Metanephros (tissue), 2 donors: Measurements from ENCODE around the gene LRRC10B. TPM values are rescaled to one million over a fixed set of nuclear protein-coding genes. Genes with fewer than 3 reads are reported as not detected.

Experiments
- small RNA-seq: library from RNA; depleted of rRNA; stranded (forward); fragments of <200 nt; gene quantifications from one replicate; pipeline ENCODE3, GENCODE V24; 2014; ENCODE audit warnings: low replicate concordance
- total RNA-seq: library from RNA; depleted of rRNA; stranded (reverse); fragments of >200 nt; gene quantifications from one replicate; pipeline ENCODE4 v1.2.3, GENCODE V29; 2014

LRRC10B gene
- 3.4 TPM for total RNA-seq

DNA sequence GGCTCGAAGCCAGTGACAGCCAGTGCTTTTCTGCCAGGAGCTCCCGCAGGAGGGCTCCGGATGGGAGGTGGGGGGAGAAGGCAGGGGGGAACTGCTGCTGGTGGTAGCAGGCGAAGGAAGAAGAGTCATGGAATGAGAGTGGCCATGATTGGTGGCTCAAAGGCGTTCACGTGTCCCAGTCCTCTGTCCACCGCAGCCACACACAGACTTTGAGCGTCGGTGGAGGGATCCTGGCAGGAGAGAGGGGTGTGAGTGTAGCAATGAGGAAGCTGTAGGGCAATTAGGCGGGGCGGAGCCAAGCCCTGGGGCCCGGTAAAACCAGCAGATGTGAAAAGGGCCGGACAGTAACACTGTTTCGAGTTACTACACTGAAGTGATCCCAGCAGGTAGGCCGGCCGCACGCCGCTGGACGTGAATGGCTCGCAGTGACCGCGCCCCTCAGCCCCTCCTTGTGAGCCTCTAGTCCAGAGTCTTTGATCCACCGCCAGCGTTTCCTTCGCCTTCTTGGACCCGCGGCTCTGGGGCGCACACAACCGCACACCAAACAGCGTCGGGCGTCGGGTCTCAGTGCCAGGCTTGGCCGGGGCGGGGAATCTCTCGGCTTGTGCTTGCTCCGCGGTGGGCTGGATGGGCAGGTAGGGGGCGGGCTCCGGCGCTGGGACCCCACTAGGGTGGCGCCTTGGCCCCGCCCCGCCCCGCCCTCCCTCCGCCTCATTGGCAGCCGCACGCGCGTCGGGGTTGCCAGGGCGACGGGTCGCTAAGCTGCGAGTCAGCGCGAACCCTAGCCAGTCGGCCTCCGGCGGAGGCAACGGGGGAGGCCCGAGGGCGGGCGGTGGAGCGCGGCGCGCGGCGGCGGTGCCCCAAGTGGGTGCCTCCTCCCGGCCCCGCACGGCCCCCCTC is at the start of gene LRRC10B:
TSS of gene LRRC10B (plus strand) at position 788 of the 900 bp plus-strand sequence. CDS start 250 bp downstream, outside the sequence.

Small RNA genes within 50 kb of the gene (small RNA-seq; reads per million reads assigned to genes)
- not detected for gene MIR4488

Other genes with a start within 250 kb of the LRRC10B start
- gene VWCE, start 213.4 kb upstream of the LRRC10B start, total RNA-seq = 2.4 TPM
- 230 TPM for gene DDB1, start 175.6 kb upstream of the LRRC10B start, total RNA-seq
- gene TKFC, start 175.5 kb upstream of the LRRC10B start, total RNA-seq = 38.4 TPM
- 25.2 TPM for gene CYB561A3, start 146.9 kb upstream of the LRRC10B start, total RNA-seq
- 29.3 TPM for gene TMEM138, start 146.4 kb upstream of the LRRC10B start, total RNA-seq
- gene TMEM216, start 116.2 kb upstream of the LRRC10B start, total RNA-seq = 18.4 TPM
- gene CPSF7, start 78.8 kb upstream of the LRRC10B start, total RNA-seq = 48.2 TPM
- gene SDHAF2, start 78.6 kb upstream of the LRRC10B start, total RNA-seq = 26.8 TPM
- 7.2 TPM for gene SYT7, start 72.3 kb downstream of the LRRC10B start, total RNA-seq
- gene DAGLA, start 171.6 kb downstream of the LRRC10B start, total RNA-seq = 3.6 TPM
- 12.7 TPM for gene MYRF, start 243.9 kb downstream of the LRRC10B start, total RNA-seq